ENCODE measurements around the gene LCORL.

LCORL gene

DNA sequence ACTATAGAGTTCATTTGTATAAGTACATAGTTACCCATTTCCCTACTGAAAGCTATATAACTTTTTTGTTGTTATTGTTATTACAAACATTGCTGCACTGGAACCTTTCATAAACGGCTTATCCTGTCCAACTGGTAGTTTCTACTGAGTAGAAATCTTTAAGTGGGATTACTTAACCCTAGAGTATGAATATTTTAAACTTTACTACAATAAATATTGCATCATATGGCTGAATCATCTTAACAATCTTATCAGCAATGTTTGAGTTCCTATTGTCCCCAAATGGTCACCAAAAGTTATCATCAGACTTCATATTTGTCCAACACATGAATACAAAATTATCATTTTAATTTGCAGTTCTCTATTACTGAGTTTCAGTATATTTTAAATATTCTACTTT, 40.5 kb downstream of the LCORL start:
- no peak overlapping the region for H3K4me3 ChIP-seq (ENCODE audit: low read length in 2 of 2)
- no peaks in the 10 kb centered on the region for H3K27me3 ChIP-seq (ENCODE audit: control insufficient read depth in 2 of 2, insufficient read depth in 2 of 2, low read length in 2 of 2)
- H3K36me3 ChIP-seq (ENCODE audit: control insufficient read depth in 2 of 2, insufficient read depth in 2 of 2, low read length in 2 of 2): no peaks in the 10 kb centered on the region
- H3K27ac ChIP-seq (ENCODE audit: low read depth in 2 of 2, low read length in 2 of 2): no peak overlapping the region
- no peak overlapping the region for H3K9ac ChIP-seq (ENCODE audit: low read depth in 1 of 2, low read length in 2 of 2)
- H3K4me1 ChIP-seq (ENCODE audit: control insufficient read depth in 2 of 2, insufficient read depth in 2 of 2, low read length in 2 of 2): no peaks in the 10 kb centered on the region
- no peaks in the 10 kb centered on the region for H3K9me3 ChIP-seq (ENCODE audit: control insufficient read depth in 2 of 2, low read length in 2 of 2)

DNA sequence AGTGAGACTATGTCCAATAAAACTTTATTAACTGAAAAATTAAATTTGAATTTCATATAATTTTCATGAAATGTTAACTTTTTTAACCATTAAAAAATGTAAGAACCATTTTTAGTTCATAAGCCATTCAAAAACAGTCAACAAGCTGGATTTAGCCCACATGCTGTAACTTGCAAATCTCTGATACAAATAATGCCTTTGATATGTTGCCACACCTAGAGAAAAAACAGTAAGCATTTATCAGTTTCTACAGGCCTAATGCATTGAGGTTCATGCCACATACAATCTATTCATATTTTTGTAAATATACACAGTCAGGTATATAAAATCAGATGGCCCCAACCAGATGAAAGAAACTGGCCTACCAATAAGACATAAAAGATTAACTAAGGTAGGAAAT, 52.8 kb downstream of the LCORL start:
- no peak overlapping the region for H3K9ac ChIP-seq (ENCODE audit: low read depth in 1 of 2, low read length in 2 of 2)
- H3K27me3 ChIP-seq (ENCODE audit: control insufficient read depth in 2 of 2, insufficient read depth in 2 of 2, low read length in 2 of 2): no peaks in the 10 kb centered on the region
- H3K27ac ChIP-seq (ENCODE audit: low read depth in 2 of 2, low read length in 2 of 2): no peak overlapping the region
- H3K9me3 ChIP-seq (ENCODE audit: control insufficient read depth in 2 of 2, low read length in 2 of 2): no peaks in the 10 kb centered on the region
- H3K4me1 ChIP-seq (ENCODE audit: control insufficient read depth in 2 of 2, insufficient read depth in 2 of 2, low read length in 2 of 2): no peaks in the 10 kb centered on the region
- H3K36me3 ChIP-seq (ENCODE audit: control insufficient read depth in 2 of 2, insufficient read depth in 2 of 2, low read length in 2 of 2): no peaks in the 10 kb centered on the region
- H3K4me3 ChIP-seq (ENCODE audit: low read length in 2 of 2): no peak overlapping the region

DNA sequence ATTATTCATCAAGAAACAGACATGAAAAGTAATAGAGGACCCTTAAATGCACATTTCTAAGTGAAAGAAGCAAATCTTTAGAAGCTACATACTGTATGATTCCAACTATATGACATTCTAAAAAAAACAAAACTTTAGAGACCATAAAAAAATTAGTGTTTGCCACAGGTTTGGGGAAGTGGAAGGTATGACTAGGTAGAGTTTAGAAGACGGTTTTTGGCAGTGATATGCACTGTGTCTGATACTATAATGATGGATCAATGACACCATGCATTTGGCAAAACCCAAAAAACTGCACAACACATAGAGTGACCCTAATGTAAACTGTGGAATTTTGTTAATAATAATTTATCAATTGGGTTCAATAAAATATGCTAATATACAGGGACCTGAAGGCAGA, 54.5 kb downstream of the LCORL start:
- Histone ChIP-seq H3K4me1 (ENCODE audit: control insufficient read depth in 2 of 2, insufficient read depth in 2 of 2, low read length in 2 of 2) (no peaks in the 10 kb centered on the region), H3K27me3 (ENCODE audit: control insufficient read depth in 2 of 2, insufficient read depth in 2 of 2, low read length in 2 of 2) (no peaks in the 10 kb centered on the region), H3K9ac (ENCODE audit: low read depth in 1 of 2, low read length in 2 of 2) (no peak overlapping the region), H3K36me3 (ENCODE audit: control insufficient read depth in 2 of 2, insufficient read depth in 2 of 2, low read length in 2 of 2) (no peaks in the 10 kb centered on the region), H3K9me3 (ENCODE audit: control insufficient read depth in 2 of 2, low read length in 2 of 2) (no peaks in the 10 kb centered on the region), H3K4me3 (ENCODE audit: low read length in 2 of 2) (no peak overlapping the region), H3K27ac (ENCODE audit: low read depth in 2 of 2, low read length in 2 of 2) (no peak overlapping the region)

DNA sequence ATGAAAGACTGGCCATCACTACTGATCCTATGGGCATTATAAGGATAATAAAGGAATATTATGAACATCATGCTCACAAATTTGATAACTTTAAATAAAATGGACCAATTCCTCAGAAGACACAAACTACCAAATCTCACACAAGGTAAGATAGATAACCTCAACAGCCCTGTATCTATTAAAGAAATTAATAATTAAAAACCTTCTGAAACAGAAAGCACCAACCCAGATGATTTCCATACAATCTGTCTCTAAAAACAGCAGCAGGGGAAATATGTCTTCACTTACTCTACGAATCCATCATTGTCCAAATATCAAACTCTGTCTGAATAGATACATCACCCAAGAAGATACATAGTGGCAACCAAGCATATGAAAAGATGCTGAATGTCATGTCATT, 55.2 kb downstream of the LCORL start:
- H3K27ac ChIP-seq (ENCODE audit: low read depth in 2 of 2, low read length in 2 of 2): no peak overlapping the region
- H3K27me3 ChIP-seq (ENCODE audit: control insufficient read depth in 2 of 2, insufficient read depth in 2 of 2, low read length in 2 of 2): no peaks in the 10 kb centered on the region
- no peak overlapping the region for H3K4me3 ChIP-seq (ENCODE audit: low read length in 2 of 2)
- H3K36me3 ChIP-seq (ENCODE audit: control insufficient read depth in 2 of 2, insufficient read depth in 2 of 2, low read length in 2 of 2): no peaks in the 10 kb centered on the region
- H3K9me3 ChIP-seq (ENCODE audit: control insufficient read depth in 2 of 2, low read length in 2 of 2): no peaks in the 10 kb centered on the region
- H3K9ac ChIP-seq (ENCODE audit: low read depth in 1 of 2, low read length in 2 of 2): no peak overlapping the region
- H3K4me1 ChIP-seq (ENCODE audit: control insufficient read depth in 2 of 2, insufficient read depth in 2 of 2, low read length in 2 of 2): no peaks in the 10 kb centered on the region

DNA sequence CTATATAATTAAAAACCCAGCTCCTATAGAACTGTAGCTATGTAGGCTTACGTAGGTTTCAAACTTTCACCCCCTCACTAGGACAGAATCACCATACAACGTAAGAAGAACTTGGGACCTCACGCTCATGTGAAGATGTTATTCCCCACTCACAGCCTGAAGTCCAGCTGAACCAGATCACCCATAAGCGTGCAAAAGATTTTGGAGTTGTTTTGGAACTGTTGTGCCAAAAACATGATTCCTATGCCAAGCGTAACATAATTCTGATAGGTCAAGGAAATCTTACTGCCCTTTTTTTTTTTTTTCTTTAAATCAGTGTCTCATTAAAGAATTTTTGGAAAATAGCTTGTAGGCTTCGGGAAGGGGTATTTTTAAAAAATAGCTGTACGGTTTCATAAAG, 57.0 kb downstream of the LCORL start:
- H3K36me3 ChIP-seq (ENCODE audit: control insufficient read depth in 2 of 2, insufficient read depth in 2 of 2, low read length in 2 of 2): peaks cover 0 to under 1% of the 10 kb centered on the region in 2 donors
- no peak overlapping the region for H3K27ac ChIP-seq (ENCODE audit: low read depth in 2 of 2, low read length in 2 of 2)
- no peaks in the 10 kb centered on the region for H3K9me3 ChIP-seq (ENCODE audit: control insufficient read depth in 2 of 2, low read length in 2 of 2)
- H3K4me1 ChIP-seq (ENCODE audit: control insufficient read depth in 2 of 2, insufficient read depth in 2 of 2, low read length in 2 of 2): no peaks in the 10 kb centered on the region
- H3K4me3 ChIP-seq (ENCODE audit: low read length in 2 of 2): no peak overlapping the region
- H3K27me3 ChIP-seq (ENCODE audit: control insufficient read depth in 2 of 2, insufficient read depth in 2 of 2, low read length in 2 of 2): no peaks in the 10 kb centered on the region
- no peak overlapping the region for H3K9ac ChIP-seq (ENCODE audit: low read depth in 1 of 2, low read length in 2 of 2)

DNA sequence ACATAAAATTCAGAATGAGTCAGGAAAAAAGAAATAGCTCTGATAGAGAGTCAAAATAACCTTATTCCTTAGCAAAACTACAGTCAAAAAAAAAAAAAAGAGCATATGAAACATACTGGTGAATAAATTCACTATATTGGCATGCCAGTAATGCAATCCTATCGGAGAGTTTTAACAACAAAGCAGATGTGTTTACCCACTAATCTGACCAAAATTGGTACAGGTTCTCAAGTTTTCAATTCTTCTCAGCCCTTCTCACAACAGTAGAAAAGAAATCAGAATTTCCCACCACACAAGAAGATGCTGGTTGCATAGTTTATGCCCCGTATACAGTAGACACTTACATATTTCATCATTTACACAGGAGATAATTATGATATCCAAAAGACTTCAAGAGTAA, 59.4 kb downstream of the LCORL start:
- no peaks in the 10 kb centered on the region for H3K9me3 ChIP-seq (ENCODE audit: control insufficient read depth in 2 of 2, low read length in 2 of 2)
- H3K27ac ChIP-seq (ENCODE audit: low read depth in 2 of 2, low read length in 2 of 2): no peak overlapping the region
- no peak overlapping the region for H3K4me3 ChIP-seq (ENCODE audit: low read length in 2 of 2)
- H3K9ac ChIP-seq (ENCODE audit: low read depth in 1 of 2, low read length in 2 of 2): no peak overlapping the region
- H3K4me1 ChIP-seq (ENCODE audit: control insufficient read depth in 2 of 2, insufficient read depth in 2 of 2, low read length in 2 of 2): no peaks in the 10 kb centered on the region
- H3K27me3 ChIP-seq (ENCODE audit: control insufficient read depth in 2 of 2, insufficient read depth in 2 of 2, low read length in 2 of 2): no peaks in the 10 kb centered on the region
- peaks cover 0 to 3% of the 10 kb centered on the region in 2 donors for H3K36me3 ChIP-seq (ENCODE audit: control insufficient read depth in 2 of 2, insufficient read depth in 2 of 2, low read length in 2 of 2)

DNA sequence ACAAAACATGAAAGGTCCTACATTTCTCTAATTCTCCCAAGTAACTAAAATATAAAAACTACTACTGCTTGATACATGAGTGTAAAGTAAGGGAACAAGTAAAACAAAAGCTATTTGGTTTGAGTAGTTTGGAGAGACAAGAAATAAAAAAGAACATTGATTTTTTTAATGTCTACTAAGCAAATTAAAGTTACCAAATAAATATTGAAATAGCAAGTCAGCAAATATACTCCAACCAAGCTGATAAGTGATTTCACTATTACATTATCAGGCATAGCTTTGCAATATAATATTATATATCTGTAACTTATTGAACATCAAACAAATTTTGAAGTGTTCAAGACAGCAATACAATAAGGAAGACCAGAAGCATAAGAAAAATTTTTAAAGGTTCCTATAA, 60.3 kb downstream of the LCORL start:
- H3K4me3 ChIP-seq (ENCODE audit: low read length in 2 of 2): no peak overlapping the region
- no peak overlapping the region for H3K9ac ChIP-seq (ENCODE audit: low read depth in 1 of 2, low read length in 2 of 2)
- no peaks in the 10 kb centered on the region for H3K27me3 ChIP-seq (ENCODE audit: control insufficient read depth in 2 of 2, insufficient read depth in 2 of 2, low read length in 2 of 2)
- H3K36me3 ChIP-seq (ENCODE audit: control insufficient read depth in 2 of 2, insufficient read depth in 2 of 2, low read length in 2 of 2): peaks cover 0 to 3% of the 10 kb centered on the region in 2 donors
- H3K9me3 ChIP-seq (ENCODE audit: control insufficient read depth in 2 of 2, low read length in 2 of 2): no peaks in the 10 kb centered on the region
- no peak overlapping the region for H3K27ac ChIP-seq (ENCODE audit: low read depth in 2 of 2, low read length in 2 of 2)
- H3K4me1 ChIP-seq (ENCODE audit: control insufficient read depth in 2 of 2, insufficient read depth in 2 of 2, low read length in 2 of 2): no peaks in the 10 kb centered on the region

DNA sequence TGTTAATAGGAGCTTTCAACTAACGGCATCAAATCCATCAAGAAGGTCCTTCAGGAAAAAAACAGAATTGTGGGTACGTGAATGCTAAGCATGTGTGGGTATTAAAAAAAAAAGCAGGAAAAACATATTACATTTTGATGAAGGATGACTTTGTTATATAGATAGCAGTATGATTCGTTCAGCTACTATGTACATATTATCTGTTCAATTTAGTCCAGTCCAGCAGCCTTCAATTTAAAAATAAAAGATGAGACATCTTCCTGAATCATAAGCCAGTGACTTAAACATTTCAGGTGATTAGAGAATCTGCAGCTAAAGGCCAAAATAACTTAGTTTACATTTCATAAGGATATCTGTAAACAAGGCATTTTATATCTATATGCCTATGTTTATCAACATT, 63.4 kb downstream of the LCORL start:
- Histone ChIP-seq H3K36me3 (ENCODE audit: control insufficient read depth in 2 of 2, insufficient read depth in 2 of 2, low read length in 2 of 2) (peaks cover 3% of the 10 kb centered on the region in 2 donors), H3K9me3 (ENCODE audit: control insufficient read depth in 2 of 2, low read length in 2 of 2) (no peaks in the 10 kb centered on the region), H3K4me1 (ENCODE audit: control insufficient read depth in 2 of 2, insufficient read depth in 2 of 2, low read length in 2 of 2) (no peaks in the 10 kb centered on the region), H3K27ac (ENCODE audit: low read depth in 2 of 2, low read length in 2 of 2) (no peak overlapping the region), H3K9ac (ENCODE audit: low read depth in 1 of 2, low read length in 2 of 2) (no peak overlapping the region), H3K27me3 (ENCODE audit: control insufficient read depth in 2 of 2, insufficient read depth in 2 of 2, low read length in 2 of 2) (no peaks in the 10 kb centered on the region), H3K4me3 (ENCODE audit: low read length in 2 of 2) (no peak overlapping the region)

DNA sequence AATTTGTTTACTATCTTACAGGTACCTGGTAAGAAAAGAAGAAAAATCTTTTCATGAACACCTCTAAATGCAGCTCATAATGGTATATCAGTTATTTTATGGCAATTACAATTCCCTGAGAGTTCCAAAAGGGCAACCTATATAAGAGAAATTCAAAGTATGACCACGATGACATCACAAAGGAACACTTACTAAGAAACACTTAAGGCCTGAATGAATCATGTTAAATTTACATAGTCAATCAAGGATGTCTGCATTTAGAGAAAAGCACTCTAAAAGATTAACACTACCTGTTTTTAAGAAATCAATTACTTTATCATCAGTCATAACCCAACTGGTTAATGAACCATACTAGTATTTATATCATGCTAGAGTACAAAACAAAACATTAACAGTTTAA, 63.9 kb downstream of the LCORL start:
- Histone ChIP-seq H3K4me1 (ENCODE audit: control insufficient read depth in 2 of 2, insufficient read depth in 2 of 2, low read length in 2 of 2) (no peaks in the 10 kb centered on the region), H3K4me3 (ENCODE audit: low read length in 2 of 2) (no peak overlapping the region), H3K27me3 (ENCODE audit: control insufficient read depth in 2 of 2, insufficient read depth in 2 of 2, low read length in 2 of 2) (no peaks in the 10 kb centered on the region), H3K27ac (ENCODE audit: low read depth in 2 of 2, low read length in 2 of 2) (no peak overlapping the region), H3K36me3 (ENCODE audit: control insufficient read depth in 2 of 2, insufficient read depth in 2 of 2, low read length in 2 of 2) (peaks cover 3 to 6% of the 10 kb centered on the region in 2 donors), H3K9ac (ENCODE audit: low read depth in 1 of 2, low read length in 2 of 2) (no peak overlapping the region), H3K9me3 (ENCODE audit: control insufficient read depth in 2 of 2, low read length in 2 of 2) (no peaks in the 10 kb centered on the region)

DNA sequence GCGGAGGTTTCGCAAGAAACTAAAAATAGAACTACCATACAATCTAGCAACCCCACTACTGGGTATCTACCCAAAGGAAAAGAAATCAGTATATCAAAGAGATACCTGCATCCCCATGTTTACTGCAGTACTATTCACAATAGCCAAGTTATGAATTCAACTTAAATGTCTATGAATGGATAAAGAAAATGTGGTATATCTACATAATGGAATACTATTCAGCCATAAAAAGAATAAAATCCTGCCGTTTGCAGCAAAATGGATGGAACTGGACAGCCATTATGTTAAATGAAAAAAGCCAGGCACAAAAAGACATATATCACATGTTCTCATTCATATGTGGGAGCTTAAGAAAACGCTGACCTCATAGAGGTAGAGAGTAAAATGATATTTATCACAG, 65.3 kb downstream of the LCORL start:
- no peaks in the 10 kb centered on the region for H3K27me3 ChIP-seq (ENCODE audit: control insufficient read depth in 2 of 2, insufficient read depth in 2 of 2, low read length in 2 of 2)
- H3K27ac ChIP-seq (ENCODE audit: low read depth in 2 of 2, low read length in 2 of 2): no peak overlapping the region
- H3K4me3 ChIP-seq (ENCODE audit: low read length in 2 of 2): no peak overlapping the region
- no peak overlapping the region for H3K9ac ChIP-seq (ENCODE audit: low read depth in 1 of 2, low read length in 2 of 2)
- H3K4me1 ChIP-seq (ENCODE audit: control insufficient read depth in 2 of 2, insufficient read depth in 2 of 2, low read length in 2 of 2): no peaks in the 10 kb centered on the region
- H3K36me3 ChIP-seq (ENCODE audit: control insufficient read depth in 2 of 2, insufficient read depth in 2 of 2, low read length in 2 of 2): peaks cover 3 to 6% of the 10 kb centered on the region in 2 donors
- H3K9me3 ChIP-seq (ENCODE audit: control insufficient read depth in 2 of 2, low read length in 2 of 2): no peaks in the 10 kb centered on the region

DNA sequence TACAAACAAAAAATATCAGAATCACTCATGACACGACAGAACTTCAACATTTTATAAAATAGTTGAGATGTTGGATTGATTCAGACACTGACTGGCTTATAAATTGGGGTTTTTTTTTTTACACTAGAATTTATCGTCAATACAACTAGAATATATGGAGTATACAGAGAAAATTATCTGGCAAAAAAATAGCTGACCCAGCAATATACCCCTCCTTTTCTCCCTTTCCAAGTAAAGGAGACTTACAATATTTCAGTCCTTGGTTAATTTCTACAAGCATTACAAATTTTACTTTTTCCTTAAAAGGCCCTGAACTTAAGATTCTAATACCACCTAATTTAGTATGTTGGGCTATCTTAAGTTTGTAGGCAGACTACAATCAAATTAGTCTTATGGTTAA, 76.3 kb downstream of the LCORL start:
- no peak overlapping the region for H3K4me3 ChIP-seq (ENCODE audit: low read length in 2 of 2)
- no peaks in the 10 kb centered on the region for H3K4me1 ChIP-seq (ENCODE audit: control insufficient read depth in 2 of 2, insufficient read depth in 2 of 2, low read length in 2 of 2)
- H3K9me3 ChIP-seq (ENCODE audit: control insufficient read depth in 2 of 2, low read length in 2 of 2): no peaks in the 10 kb centered on the region
- no peak overlapping the region for H3K9ac ChIP-seq (ENCODE audit: low read depth in 1 of 2, low read length in 2 of 2)
- H3K27me3 ChIP-seq (ENCODE audit: control insufficient read depth in 2 of 2, insufficient read depth in 2 of 2, low read length in 2 of 2): no peaks in the 10 kb centered on the region
- peaks cover 0 to 4% of the 10 kb centered on the region in 2 donors for H3K36me3 ChIP-seq (ENCODE audit: control insufficient read depth in 2 of 2, insufficient read depth in 2 of 2, low read length in 2 of 2)
- no peak overlapping the region for H3K27ac ChIP-seq (ENCODE audit: low read depth in 2 of 2, low read length in 2 of 2)
